ENCODE measurements around the gene SLC35B2.

The SLC35B2 gene

GRCh38 chr6:44285552-44286284, 28.4 kb upstream of the SLC35B2 start:
- peak; percentile 29 for DNase-seq

DNA sequence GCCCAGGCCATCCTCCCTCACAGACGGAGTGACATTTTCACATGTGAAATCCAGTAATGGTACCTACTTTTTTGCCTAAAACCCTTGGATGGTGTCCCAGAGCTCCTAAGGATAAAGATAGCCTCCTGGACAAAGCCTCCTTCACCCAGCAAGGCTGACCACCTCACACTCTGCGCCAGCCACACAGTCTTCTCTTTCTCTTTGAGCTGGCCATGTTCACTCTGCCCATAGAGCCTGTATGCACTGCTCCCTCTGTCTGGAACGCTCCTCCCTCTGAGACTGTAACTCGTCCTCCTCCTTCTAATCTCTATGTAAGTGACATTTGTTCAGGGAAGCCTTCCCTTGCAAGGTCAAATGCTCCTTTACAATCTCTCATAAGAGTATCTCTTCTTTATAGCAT, 27.5 kb upstream of the SLC35B2 start:
- no peak for DNase-seq

DNA sequence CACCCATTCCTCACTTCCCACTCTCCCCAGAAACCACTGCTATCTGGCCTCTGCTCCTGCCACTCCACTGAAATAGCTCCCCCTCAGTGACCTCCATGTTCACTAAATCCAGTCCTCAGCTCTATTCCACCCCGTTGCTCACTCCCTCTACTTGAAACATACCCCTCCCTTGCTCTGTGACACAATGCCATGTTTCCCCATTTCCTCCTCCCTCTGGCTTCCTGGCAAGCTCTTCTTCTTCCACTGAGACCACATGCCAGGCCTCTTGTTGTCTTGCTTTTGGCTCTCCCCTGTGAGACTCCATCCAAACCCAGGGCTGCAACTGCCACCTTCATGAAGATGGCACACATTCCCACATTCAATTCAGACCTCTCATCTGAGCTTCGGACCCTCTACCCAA, 26.8 kb upstream of the SLC35B2 start:
- DNase-seq = no peak

GRCh38 chr6:44278774-44279697, 21.7 kb upstream of the SLC35B2 start:
- DNase-seq = peak; percentile 47

- no peak for DNase-seq
These were observed 21.0 kb upstream of the SLC35B2 start for GRCh38 chr6:44278315-44278714.

- no peak for DNase-seq
These were observed 20.4 kb upstream of the SLC35B2 start for GRCh38 chr6:44277763-44278162.

DNA sequence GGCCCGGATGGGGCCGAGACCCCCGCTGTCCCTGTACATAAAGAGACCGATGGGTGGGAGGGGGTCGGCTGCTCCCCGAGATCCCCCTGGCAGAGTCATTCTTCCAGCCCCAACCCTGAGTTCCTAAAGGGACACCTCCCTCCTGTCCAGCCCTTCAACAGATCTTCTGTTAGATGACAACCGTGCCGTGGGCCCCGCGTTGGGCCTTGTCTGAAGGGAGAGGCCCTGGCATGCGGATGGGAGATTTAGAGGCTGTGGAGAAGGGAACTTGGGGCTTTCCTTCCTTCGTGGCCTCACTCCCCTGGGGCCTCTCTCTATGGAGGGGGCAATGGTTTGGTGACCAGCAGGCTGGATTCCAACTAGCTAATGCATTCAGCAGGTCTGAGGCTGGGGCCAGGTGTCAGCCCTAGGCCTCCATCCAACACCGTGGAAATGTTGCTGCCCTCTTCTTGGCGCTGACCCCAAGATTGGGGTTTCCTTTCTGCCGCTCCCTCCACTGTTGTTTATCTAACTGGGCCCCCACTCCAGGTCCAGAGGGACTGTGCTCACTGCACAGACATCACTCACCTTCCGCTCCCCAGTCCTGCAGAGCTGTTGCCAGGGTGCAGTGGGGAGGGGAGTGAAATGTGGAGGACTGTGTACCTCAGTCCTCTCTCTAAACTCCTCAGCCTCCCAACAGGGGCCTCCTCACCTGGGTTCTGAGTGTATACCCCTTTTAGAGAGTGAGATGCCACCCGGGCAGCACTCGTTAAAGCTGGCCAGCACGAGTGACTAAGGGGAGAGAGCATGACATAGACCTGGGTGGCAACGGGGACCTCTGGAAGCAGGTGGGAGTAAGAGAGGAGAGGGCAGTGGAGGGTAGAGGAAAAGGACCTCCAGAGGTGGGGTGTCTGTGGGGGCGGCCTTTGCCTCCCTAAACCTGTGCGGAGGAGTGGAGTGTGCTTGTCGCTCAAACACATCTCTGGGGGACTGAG, 19.6 kb upstream of the SLC35B2 start:
- DNase-seq = no peak

DNA sequence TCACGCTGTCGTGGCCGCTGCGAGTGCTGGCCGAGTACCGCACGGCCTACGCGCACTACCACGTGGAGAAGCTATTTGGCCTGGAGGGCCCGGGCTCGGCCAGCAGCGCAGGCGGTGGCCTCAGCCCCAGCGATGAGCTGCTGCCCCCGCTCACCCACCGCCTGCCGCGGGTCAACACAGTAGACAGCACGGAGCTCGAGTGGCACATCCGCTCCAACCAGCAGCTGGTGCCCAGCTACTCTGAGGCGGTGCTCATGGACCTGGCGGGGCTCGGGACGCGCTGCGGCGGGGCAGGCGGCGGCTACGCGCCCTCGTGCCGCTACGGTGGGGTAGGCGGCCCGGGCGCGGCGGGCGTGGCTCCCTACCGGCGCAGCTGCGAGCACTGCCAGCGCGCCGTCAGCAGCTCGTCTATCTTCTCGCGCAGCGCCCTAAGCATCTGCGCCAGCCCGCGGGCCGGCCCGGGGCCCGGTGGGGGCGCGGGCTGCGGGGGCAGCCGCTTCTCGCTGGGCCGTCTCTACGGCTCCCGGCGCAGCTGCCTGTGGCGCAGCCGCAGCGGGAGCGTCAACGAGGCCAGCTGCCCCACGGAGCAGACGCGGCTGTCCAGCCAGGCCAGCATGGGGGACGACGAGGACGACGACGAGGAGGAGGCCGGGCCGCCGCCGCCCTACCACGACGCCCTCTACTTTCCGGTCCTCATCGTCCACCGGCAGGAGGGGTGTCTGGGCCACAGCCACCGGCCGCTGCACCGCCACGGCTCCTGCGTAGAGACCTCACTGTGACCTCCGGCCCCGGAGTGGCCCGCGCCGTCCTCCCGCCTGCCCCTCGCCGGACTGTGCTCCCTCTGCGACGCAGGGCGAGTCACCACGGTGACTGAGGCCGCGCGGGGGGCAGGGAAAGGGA, 18.7 kb upstream of the SLC35B2 start:
- DNase-seq = no peak

DNA sequence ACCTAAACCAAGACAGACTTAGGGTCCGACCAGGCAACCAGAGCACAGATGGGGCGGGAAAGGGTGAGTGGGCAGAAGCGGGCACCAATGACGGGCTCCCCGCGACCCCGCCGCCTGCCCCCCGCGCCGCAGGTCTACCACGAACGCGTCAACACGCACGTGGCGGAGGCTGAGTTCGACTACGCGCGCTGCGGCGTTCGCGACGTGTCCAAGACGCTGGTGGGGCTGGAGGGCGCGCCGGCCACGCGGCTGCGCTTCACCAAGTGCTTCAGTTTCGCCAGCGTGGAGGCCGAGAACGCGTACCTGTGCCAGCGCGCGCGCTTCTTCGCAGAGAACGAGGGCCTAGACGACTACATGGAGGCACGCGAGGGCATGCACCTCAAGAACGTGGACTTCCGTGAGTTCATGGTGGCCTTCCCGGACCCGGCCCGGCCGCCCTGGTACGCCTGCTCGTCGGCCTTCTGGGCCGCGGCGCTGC, 18.0 kb upstream of the SLC35B2 start:
- no peak for DNase-seq

DNA sequence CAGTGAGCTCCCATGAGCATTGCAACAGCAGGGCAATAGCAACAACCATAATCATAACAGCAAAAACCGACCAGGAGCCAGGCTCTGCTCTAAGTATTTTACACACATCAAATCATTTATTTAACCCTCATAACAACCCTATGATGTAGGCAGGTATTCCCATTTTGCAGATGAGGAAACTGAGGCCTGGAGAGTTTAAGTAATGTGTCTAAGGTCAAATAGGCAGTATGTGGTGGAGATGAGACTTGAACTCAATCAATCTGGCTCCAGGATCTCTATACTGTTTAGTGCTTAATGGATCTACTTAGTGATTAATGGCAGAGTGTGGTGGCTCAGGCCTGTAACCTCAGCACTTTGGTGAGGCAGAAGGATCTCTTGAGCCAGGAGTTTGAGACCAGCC, 16.3 kb upstream of the SLC35B2 start:
- DNase-seq = no peak

- no peak for DNase-seq
These were observed 15.8 kb upstream of the SLC35B2 start for GRCh38 chr6:44272999-44273566.

DNA sequence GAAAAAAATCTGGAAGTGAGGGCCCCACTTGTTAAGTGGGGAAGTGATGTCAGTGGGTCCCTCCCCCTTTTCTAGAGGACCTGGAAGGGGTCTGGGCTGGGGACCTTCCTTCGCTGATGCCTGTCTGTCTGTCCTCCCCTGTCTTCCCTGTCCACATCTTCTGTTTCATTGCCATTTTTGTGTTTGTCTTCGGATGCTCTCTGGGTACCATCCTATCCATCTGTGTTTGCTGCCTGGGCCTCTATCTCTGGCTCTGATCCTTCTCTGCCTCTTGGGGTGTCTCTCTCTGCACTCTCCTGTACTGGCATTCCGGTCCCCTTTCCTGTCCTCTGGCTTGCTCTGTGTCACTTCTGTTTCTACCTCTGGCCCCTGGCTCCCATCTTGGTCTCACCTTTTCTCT, 15.2 kb upstream of the SLC35B2 start:
- DNase-seq = no peak

GRCh38 chr6:44271914-44272313, 14.6 kb upstream of the SLC35B2 start:
- no peak for DNase-seq

GRCh38 chr6:44271406-44271723, 14.0 kb upstream of the SLC35B2 start:
- no peak for DNase-seq

DNA sequence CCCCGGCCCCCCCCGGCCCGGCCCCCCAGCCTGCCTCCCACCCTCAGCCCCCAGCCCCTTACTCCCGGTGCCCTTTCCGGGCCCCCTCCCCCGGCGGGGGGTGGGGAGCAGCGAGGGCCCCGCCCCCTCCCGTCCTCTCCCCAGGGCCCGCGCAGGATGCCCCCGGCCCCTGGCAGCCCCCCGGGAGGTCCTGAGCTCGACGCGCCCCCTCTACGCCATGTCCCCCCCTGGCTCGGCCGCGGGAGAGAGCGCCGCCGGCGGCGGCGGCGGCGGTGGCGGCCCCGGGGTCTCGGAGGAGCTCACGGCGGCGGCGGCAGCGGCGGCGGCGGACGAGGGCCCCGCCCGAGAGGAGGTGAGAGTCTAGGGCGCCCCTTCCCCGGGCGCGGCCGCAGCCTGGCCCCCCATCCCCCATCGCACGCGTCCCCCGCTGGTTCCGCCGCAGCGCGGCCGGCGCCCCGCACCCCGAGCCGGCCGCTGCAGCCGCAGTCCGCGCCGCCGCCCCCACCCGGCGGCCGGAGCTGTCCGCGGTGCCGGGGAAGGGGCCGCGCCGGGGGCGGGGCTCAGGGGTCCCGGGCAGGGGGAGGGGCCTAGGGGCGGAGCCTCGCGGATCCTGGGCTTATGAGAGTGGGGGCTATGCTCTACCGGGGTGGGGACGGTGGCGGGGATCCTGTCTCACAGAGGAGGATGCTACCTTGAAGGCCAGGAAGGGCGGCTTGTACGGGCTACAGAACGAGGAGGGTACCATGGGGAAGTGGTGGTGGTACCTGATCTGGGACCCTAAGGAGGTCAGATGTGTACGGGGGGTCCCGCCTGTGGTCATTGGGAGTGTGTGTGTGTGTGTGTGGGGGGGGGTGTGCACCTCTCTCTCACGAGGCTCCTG, 13.4 kb upstream of the SLC35B2 start:
- DNase-seq = no peak

GRCh38 chr6:44269921-44270525, 12.7 kb upstream of the SLC35B2 start, which contains the start of gene TMEM151B:
Gene TMEM151B (plus strand): TSS chr6:44270450. CDS start chr6:44270743, 293 bp downstream.
- no peak for DNase-seq

DNA sequence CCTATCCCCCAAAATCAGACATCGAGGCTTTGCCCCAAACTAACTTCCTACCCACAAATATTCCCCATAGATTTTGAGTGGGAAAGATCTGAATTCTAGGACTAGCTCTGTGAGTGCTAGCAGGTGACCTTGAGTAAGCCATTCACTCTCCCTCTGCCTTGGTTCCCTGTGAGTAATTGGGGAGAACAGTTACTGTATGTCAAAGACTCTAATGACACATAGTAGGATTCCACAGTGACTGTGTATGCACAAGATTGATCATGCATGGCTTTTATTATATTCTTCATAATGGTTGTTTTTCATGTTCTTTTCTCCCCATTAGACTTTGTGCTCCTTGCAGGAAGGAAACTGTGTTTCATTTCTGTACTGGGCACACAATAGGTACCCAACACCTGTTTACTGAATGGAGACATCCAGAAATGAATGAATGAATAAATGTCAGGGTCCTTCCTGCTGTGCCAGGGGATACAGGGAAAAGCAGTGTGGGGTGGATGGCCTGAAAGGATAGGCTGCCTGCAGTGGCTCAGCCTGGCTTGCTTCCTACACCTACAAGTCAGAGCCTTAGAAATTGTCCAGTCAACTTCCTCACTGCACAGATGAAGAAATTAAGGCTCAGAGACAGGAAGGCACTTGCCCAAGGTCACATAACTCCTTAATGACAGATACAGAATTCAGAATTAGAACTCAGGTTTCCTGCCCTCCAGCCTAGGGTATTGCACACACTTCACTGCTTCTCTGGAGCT, 12.0 kb upstream of the SLC35B2 start:
- DNase-seq = no peak

DNA sequence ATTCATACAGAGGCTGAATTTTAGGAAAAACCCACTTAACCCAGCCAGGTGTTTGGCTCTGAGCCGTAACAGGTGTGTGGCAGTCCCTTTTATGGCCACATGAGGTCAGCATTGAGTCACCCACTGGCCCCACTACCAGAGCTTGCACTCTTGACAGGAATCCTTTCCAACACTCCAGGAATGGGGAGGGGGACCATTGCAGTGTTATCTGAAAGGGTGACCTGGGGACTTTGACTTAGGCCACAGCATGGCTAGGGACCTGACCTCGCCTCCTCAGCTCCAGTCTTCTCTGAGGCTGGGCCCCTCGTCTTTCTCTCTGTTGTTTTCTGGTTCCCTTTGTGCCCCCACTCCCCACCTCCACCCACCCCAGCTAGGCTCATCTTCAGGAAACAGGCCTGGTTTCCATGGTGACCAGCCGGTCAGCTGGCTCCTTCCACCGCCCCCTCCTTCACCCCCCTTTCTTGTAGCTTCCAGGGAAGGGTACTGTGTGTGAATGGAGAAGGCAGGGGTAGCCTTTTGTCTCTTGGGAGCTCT, 10.8 kb upstream of the SLC35B2 start:
- DNase-seq = peak; percentile 21

GRCh38 chr6:44267252-44267651, 9.9 kb upstream of the SLC35B2 start:
- no peak for DNase-seq

All from fibroblast of skin of back (primary cell).